ENCODE measurements around the gene PDK4.
"Not testable (repeated sequence)": the region's sequence is repeated elsewhere in the genome, so short reads cannot be mapped to it uniquely, and the experiment has no call there.

Gene PDK4

DNA sequence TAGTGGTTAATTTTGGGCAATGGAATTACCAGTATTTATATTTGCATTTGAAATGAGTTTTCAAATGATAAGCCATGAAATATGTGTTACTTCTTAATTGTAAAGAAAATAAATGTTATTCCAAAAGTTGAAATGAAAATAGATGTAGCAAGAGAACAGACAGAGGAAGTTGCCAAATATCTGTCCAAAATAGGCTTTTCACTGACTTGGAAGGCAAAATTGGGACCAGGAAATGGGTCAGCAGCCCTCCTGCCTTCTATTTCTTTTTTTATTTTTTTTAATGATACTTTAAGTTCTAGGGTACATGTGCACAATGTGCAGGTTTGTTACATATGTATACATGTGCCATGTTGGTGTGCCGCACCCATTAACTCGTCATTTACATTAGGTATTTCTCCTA lies 8.1 kb upstream of the PDK4 start:
- DNase-seq: not testable (repeated sequence)

- no peak for DNase-seq
These were observed 6.1 kb upstream of the PDK4 start for GRCh38 chr7:95602421-95602820.

GRCh38 chr7:95601316-95601715 lies 5.0 kb upstream of the PDK4 start:
- DNase-seq: no peak

GRCh38 chr7:95599069-95599468 lies 2.8 kb upstream of the PDK4 start:
- no peak for DNase-seq

DNA sequence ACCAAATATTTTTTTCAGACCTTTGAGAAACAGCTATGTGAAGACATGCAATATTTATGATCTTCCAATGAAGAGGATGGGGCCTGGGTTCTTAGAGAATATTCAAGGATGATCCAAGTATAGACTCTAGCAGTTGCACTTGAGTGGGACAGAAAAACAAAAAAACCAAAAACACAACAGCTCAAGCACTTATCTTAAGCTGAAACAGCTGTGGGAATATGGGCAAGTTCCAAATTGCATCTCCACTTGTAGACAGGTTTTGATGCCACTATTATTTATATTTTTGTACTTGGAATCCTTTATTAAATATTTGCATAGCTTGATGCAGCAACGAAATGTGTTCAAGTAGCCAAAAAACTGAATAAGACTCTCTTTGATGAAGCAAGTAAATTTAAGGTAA lies 2.2 kb upstream of the PDK4 start:
- DNase-seq: no peak

DNA sequence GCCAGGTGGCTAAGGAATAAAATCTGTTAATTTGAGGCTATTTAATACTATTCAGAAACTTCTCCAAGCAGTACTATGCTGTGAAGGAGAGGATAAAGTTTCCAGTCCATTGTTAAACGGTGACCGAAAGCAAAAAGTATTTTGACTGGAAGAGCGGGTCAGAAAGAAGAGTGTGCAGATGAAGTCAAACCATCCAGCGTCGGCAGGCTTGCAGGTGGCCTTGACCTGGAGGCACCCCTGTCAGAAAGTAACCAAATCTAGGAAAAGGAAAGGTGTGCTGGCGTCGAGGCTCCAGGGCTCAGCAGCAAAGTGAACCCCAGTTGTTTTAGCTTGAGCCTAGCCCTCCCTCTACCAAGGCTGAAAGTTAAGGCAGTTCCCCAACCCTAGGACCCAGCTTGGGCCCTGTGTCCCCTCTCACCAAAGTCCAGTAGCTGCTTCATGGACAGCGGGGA lies 544 bp downstream of the PDK4 start:
- DNase-seq: no peak

DNA sequence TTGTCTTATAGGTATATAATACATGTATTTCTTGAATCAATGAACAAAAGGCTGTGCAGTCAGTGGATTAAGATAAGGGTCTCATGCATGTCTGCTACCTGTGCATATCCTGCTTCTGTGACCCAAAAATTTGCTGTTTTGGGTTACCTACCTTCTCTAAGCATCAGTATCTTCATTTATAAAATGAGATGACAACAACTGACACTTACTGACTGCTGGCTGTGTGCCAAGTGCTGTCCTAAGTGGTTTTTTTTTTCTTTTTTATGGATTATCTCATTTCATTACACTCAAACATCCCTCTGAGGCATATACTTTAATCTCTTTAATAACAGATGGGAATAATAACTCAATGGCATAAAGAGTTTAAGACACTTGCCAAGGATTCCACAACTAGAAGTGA lies 2.1 kb downstream of the PDK4 start:
- no peak for DNase-seq

- no peak for DNase-seq
These were observed 3.0 kb downstream of the PDK4 start for GRCh38 chr7:95593343-95593742.

GRCh38 chr7:95592570-95592969 lies 3.7 kb downstream of the PDK4 start:
- no peak for DNase-seq

DNA sequence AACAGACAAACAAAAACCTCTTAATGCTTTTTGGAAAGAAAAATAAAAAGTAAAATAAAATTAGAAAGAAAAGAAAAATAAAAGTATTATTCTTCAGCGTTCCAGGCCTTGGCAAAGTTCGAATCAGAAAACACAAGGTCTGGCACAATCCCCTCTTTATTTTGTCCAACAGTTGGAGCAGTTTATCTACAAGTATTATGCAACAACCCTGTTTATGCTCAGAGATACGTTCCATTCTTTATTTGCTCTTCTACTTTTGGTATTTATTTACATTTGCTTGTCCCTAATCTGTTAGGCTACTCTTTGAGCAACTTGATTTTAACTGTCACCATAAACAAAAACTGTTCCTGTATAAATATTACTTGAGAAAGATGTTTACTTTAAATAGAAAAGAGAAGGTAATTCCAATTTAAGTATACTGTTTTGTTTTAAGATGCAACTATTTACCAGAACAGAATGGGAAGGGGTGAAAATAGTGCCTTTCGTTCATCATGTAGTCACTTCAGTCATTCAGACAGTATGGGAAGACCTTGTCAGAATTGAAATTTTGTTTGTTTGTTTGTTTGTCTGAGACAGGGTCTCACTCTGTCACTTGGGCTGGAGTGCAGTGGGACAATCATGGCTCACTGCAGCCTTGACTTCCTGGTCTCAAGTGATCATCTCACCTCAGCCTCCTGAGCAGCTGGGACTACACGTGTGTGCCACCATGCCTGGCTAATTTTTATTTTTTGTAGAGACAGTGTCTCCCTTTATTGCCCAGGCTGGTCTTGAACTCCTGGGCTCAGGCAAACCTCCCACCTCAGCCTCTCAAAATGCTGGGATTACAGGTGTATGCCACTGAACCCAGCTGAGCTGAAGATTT lies 5.7 kb downstream of the PDK4 start:
- no peak for DNase-seq

- DNase-seq: no peak
These were observed 6.5 kb downstream of the PDK4 start for GRCh38 chr7:95589766-95590165.

DNA sequence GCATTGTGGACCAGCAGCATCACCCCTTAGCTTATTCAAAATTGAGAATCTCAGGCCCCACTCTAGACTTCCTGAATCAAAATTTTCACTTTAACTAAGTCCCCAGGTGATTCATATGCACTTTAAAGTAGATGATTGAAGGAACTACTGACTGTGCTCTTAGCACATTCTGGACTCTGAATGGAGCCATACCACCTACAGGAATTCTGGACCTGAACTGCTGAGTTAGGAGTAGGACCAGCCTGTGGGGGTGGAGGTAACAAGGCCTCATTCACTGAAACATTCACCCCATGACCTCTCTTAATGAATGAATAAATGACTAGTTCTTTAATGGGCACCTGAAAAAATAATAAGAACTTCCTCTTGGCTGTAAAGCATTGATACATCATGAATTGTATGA lies 7.3 kb downstream of the PDK4 start:
- no peak for DNase-seq

DNA sequence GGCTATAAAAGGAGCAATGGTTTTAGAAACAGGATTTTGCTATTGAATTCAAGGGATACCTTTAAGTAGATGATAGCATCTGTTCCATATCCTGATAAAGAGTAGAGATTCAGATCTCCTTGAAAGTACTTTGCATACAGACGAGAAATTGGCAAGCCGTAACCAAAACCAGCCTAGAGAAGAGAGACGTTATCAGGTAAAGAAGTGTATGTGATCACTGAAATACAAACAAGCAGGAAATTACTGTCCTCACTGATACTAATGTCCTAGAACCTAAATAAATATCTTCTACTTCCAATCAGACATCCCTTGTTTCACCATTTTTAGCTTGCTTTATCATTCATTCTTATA lies 9.4 kb downstream of the PDK4 start:
- no peak for DNase-seq

- no peak for DNase-seq
These were observed 10.9 kb downstream of the PDK4 start for GRCh38 chr7:95585426-95585789.

- DNase-seq: no peak
These were observed 11.4 kb downstream of the PDK4 start for GRCh38 chr7:95584769-95585425.

- DNase-seq: no peak
These were observed 12.3 kb downstream of the PDK4 start for GRCh38 chr7:95583834-95584621.

DNA sequence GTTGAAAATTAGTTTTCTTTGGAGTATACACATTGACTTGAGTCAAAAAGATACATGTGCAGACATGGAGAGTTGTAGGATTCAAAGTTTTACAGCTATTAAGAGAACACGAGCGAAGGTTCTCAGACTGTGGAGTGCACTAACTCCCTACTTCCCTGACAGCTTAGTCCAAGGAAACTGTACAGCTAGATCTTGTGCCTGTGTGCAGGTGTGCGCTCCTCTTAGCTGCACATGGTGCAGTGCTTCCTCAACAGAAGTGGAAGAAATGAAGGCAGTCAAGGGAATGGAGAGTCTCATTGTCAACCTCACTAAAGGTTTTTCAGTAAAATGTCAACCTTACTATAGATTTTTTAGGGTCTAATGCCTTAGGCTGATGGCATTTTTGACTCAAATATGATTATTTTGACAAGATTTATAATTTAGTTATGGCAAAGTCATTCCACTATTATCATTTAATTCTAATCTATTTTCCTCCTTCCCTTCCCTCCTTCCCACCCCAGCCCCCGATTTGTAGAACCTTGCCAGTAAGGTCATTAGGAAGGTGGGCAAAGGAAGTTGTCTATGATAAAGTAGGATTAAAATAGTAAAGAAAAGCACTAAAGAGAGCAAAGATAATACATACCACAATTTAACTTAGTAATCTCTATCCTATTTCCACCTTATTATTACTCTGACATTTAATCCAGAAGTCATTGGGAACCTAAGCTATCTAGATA lies 13.6 kb downstream of the PDK4 start:
- DNase-seq: no peak

GRCh38 chr7:95581467-95581866 lies 14.8 kb downstream of the PDK4 start:
- DNase-seq: no peak

DNA sequence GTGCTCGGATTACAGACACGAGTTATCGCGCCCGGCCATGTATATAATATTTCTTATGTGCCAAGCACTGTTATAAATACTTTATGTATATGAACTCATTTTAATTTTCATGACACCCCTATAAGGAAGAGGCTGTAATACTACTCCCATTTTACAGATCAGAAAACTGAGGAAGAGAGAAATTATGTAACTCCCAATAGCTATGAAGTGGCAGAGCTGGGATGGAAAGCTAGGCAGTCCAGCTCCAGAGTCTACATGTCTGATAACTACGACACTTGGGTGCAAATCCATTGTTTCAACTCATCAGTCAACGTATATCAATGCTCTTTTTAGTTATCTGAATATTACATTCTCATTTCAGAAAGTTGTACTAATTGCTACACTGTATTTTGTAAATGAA lies 17.0 kb downstream of the PDK4 start:
- no peak for DNase-seq

DNA sequence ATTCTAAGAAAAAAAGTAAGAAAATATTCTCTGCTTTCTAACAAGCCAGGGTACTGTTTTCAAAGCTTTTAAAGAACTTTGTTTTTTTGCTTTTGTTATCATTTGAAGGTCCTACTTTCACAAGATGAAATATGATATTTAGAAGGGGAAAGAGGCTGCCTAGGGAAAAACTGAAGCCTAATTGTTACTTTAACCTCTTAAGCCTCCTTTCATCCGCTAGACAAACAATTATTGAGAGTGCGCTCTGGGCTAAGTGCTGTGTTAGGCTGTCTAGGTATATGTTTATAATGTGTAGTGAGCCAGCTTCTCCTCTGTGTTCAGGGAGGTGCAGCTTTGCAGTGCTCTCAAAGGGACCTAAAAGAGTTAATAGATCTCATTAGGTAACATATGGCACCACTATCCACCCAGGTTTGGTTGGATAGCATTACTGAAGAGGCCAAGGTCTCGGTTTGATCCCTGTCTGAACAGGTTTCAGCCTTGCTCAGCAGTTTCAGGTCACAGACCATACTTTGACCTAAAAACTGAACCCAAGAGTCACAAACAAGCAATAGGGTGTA lies 17.9 kb downstream of the PDK4 start:
- no peak for DNase-seq

- DNase-seq: no peak
These were observed 19.2 kb downstream of the PDK4 start for GRCh38 chr7:95577137-95577536.

DNA sequence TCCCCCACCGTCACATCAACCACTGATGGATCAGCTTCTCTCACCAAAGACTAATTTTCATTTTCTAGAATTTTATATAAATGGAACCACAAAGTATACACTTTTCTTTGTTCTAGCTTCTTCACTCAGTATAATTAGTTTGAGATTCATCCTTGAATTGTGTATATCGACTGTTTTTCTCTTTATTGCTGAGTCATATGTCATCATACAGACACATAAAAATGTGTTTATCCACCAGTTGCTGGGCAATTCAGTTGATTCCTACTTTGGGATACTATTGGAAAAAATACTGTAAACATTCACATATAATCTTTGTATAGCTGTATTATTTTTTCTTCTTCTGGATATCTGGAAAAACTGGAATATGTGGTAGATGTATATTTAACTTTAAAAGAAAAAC lies 26.6 kb downstream of the PDK4 start:
- DNase-seq: no peak

GRCh38 chr7:95560674-95561073 lies 35.6 kb downstream of the PDK4 start:
- no peak for DNase-seq
